ENCODE measurements around the gene FBXL13. TPM values are rescaled to one million over a fixed set of nuclear protein-coding genes. Genes with fewer than 3 reads are reported as not detected.

The FBXL13 gene
- total RNA-seq, 1 experiment from 2014 or later = 0.35 TPM

DNA sequence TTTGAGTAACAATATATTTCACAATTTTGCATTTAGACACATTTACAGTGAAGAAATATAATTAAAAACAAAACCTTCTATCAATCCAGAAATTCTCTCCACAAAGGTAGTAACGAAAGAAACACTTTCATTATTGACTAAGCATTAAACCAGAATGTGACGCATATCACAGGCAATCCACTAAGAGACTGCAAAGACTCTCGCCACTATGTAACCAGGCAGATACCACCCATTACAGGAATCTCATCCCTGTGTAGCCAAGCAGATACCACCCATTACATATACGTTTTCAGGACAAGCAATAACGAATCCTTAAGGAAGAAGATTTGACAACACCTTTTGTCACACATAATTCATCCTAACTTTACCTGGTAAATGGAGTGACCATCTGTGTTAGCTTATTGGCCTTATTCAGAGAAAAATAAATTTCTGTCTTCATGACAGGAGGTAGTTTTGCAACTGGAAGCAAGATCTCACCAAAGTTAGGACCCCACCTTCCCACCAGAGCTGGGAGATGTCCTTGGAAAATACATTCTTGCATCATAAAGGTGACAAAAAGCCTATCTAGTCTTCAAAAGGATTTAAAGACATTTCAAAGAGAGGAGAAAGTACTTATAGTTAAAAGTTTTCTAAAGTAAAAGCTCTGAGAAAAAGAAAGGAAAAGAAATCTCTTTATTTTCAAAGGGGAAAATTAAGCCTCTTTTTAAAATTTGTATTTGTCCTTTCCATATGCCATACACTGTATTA is 131.0 kb downstream of the FBXL13 start:
- no TSS peak for BruUV-seq (replicated peaks)
- no peak overlapping the region for H3K27ac Mint-ChIP-seq (ENCODE audit: low read depth, unreplicated experiment)
- H3K27me3 Mint-ChIP-seq (ENCODE audit: insufficient read depth, unreplicated experiment) = no peaks in the 10 kb centered on the region
- H3K4me3 Mint-ChIP-seq (ENCODE audit: unreplicated experiment) = no peak overlapping the region
- POLR2A ChIA-PET = interaction anchor here (0.7 to 1.2 kb wide), 3 partner anchors 50 to 195 kb away, joined by 3 to 5 read pairs (median 4); partner anchors contain the start of gene FAM185A
- intact Hi-C loops (cut with micrococcal nuclease) = no loop called here
- CTCF ChIA-PET = no interaction called here
- no peaks in the 10 kb centered on the region for H3K4me1 Mint-ChIP-seq (ENCODE audit: insufficient read depth, unreplicated experiment)
- TF ChIP-seq, protein P1, sequence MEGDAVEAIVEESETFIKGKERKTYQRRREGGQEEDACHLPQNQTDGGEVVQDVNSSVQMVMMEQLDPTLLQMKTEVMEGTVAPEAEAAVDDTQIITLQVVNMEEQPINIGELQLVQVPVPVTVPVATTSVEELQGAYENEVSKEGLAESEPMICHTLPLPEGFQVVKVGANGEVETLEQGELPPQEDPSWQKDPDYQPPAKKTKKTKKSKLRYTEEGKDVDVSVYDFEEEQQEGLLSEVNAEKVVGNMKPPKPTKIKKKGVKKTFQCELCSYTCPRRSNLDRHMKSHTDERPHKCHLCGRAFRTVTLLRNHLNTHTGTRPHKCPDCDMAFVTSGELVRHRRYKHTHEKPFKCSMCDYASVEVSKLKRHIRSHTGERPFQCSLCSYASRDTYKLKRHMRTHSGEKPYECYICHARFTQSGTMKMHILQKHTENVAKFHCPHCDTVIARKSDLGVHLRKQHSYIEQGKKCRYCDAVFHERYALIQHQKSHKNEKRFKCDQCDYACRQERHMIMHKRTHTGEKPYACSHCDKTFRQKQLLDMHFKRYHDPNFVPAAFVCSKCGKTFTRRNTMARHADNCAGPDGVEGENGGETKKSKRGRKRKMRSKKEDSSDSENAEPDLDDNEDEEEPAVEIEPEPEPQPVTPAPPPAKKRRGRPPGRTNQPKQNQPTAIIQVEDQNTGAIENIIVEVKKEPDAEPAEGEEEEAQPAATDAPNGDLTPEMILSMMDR (IDR thresholded peaks at IDR 0.05; ENCODE audit: unreplicated experiment) = no peak
- no peak for DNase-seq (ENCODE audit: unreplicated experiment)
- no peaks in the 10 kb centered on the region for H3K9me3 Mint-ChIP-seq (ENCODE audit: unreplicated experiment)
- H3K36me3 Mint-ChIP-seq (ENCODE audit: insufficient read depth, unreplicated experiment) = no peaks in the 10 kb centered on the region

DNA sequence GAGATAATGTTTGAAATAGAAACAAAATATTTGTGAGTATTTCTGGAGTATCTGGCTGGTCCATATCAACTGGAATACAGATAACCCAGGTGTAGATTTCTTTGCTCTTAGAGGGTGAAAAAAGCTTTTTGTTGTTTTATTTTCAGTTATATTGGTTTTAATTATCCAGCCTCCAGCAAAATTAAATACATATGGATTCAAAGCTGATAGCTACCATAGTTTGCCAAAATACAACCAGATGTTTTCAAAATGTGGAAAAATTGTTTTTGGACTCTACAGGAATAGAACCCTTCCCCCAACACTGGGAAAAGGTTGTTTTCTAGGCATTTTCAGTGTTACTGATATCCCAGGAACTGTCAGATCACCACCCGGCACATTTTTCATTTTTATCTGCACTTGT is 131.7 kb downstream of the FBXL13 start:
- H3K4me1 Mint-ChIP-seq (ENCODE audit: insufficient read depth, unreplicated experiment) = no peaks in the 10 kb centered on the region
- no peaks in the 10 kb centered on the region for H3K27me3 Mint-ChIP-seq (ENCODE audit: insufficient read depth, unreplicated experiment)
- POLR2A ChIA-PET = interaction anchor here (1.2 kb wide), 1 partner anchor 90 kb away, joined by 5 read pairs; no protein-coding TSS in a partner anchor
- H3K36me3 Mint-ChIP-seq (ENCODE audit: insufficient read depth, unreplicated experiment) = no peaks in the 10 kb centered on the region
- BruUV-seq (replicated peaks) = no TSS peak
- intact Hi-C loops (cut with micrococcal nuclease) = no loop called here
- H3K9me3 Mint-ChIP-seq (ENCODE audit: unreplicated experiment) = no peaks in the 10 kb centered on the region
- CTCF ChIA-PET = no interaction called here
- H3K4me3 Mint-ChIP-seq (ENCODE audit: unreplicated experiment) = no peak overlapping the region
- DNase-seq (ENCODE audit: unreplicated experiment) = no peak
- TF ChIP-seq, protein P1 (IDR thresholded peaks at IDR 0.05; ENCODE audit: unreplicated experiment) = no peak
- no peak overlapping the region for H3K27ac Mint-ChIP-seq (ENCODE audit: low read depth, unreplicated experiment)

DNA sequence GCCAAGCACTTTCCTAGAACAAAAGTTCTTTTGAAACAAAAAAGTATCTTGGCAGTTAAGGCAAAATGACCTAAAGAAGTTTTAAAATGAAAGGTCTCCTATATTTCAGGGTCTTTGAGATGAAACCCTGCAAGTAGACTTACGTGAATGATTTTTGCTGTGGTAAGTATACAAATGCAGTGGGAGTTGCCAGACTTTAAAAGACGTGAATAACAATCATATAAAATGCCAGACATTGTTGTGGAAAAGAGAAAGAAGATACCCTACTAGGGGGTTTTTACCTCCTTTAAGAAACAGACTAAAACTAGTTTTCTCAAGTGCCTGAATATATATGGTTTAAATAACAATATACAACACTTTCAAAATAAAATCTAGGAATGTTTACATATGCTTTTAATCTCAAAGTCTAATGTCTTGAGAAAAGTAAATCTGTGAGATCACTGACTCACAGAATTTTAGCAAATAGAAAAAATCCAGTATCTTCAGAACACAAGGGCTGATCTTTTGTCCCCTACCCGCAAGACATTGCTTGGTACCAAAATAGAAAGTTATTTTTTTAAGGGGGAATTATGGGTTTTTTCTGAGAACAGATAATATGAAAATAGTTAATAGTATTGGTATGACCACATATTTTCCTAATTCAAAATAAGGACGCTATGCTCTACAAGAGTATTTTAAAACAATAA is 132.3 kb downstream of the FBXL13 start:
- no peak overlapping the region for H3K27ac Mint-ChIP-seq (ENCODE audit: low read depth, unreplicated experiment)
- DNase-seq (ENCODE audit: unreplicated experiment) = no peak
- no peak overlapping the region for H3K4me3 Mint-ChIP-seq (ENCODE audit: unreplicated experiment)
- ChIA-PET POLR2A (no interaction called here), CTCF (no interaction called here)
- H3K9me3 Mint-ChIP-seq (ENCODE audit: unreplicated experiment) = no peaks in the 10 kb centered on the region
- no peaks in the 10 kb centered on the region for H3K36me3 Mint-ChIP-seq (ENCODE audit: insufficient read depth, unreplicated experiment)
- no peaks in the 10 kb centered on the region for H3K27me3 Mint-ChIP-seq (ENCODE audit: insufficient read depth, unreplicated experiment)
- intact Hi-C loops (cut with micrococcal nuclease) = no loop called here
- TF ChIP-seq, protein P1 (IDR thresholded peaks at IDR 0.05; ENCODE audit: unreplicated experiment) = no peak
- no peaks in the 10 kb centered on the region for H3K4me1 Mint-ChIP-seq (ENCODE audit: insufficient read depth, unreplicated experiment)
- no TSS peak for BruUV-seq (replicated peaks)

DNA sequence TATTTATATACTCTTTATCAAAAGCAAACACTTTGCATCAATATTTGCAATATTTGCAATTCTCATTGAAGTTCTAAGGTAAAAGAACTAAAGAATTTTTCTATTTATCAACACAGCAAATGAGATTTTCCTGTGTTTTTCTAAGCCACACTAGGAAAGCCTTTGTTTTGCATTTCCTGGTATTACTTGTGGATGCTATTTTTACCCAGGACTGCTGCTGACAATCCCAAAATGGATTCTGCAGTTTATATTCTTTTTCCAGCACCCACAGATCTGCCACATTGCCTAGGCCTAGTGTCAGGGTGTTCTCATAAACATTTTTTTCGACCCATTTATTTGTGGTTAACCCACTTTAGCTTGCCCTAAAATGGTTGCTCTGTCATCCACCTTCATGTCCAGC is 135.9 kb downstream of the FBXL13 start:
- no peak for DNase-seq (ENCODE audit: unreplicated experiment)
- intact Hi-C loops (cut with micrococcal nuclease) = no loop called here

More for the DNA sequence above, 135.9 kb downstream of the FBXL13 start:
- no TSS peak for BruUV-seq (replicated peaks)
- TF ChIP-seq, protein P1 (IDR thresholded peaks at IDR 0.05; ENCODE audit: unreplicated experiment) = no peak
- no peaks in the 10 kb centered on the region for H3K27me3 Mint-ChIP-seq (ENCODE audit: insufficient read depth, unreplicated experiment)
- H3K36me3 Mint-ChIP-seq (ENCODE audit: insufficient read depth, unreplicated experiment) = no peaks in the 10 kb centered on the region
- CTCF ChIA-PET = no interaction called here
- no peak overlapping the region for H3K4me3 Mint-ChIP-seq (ENCODE audit: unreplicated experiment)
- no peaks in the 10 kb centered on the region for H3K4me1 Mint-ChIP-seq (ENCODE audit: insufficient read depth, unreplicated experiment)
- POLR2A ChIA-PET = no interaction called here
- H3K27ac Mint-ChIP-seq (ENCODE audit: low read depth, unreplicated experiment) = no peak overlapping the region
- H3K9me3 Mint-ChIP-seq (ENCODE audit: unreplicated experiment) = no peaks in the 10 kb centered on the region

Data from MCF 10A (cell line).